GM10248 (cell line): ENCODE data around the gene RNF217.

Source experiments
- CTCF ChIA-PET: fragments of 300-600 bp; sonication (Branson Sonifier 250); formaldehyde crosslinking; extraction: SDS; loops from one replicate; lab custom pipeline; 2021; ENCODE audit warnings: antibody characterized with exemption; lab: Yijun Ruan, JAX
- POLR2A ChIA-PET: fragments of 350-650 bp; sonication (Branson Sonifier 250); formaldehyde crosslinking; extraction: SDS; loops from one replicate; lab custom pipeline; 2020; ENCODE audit warnings: antibody characterized with exemption; lab: Yijun Ruan, JAX
- DNase-seq: peaks from one replicate; pipeline ENCODE4 v3.0.0; 2012; ENCODE audit errors: extremely low spot score
- CTCF ChIP-seq: IDR thresholded peaks from 2 replicates; pipeline ENCODE4 v1.5.1; 2012; ENCODE audit warnings: mild to moderate bottlenecking, low read depth; ENCODE audit errors: extremely low read depth, missing control alignments, control extremely low read depth

The RNF217 gene

GRCh38 chr6:125102411-125102810, 140.2 kb downstream of the RNF217 start:
- POLR2A ChIA-PET = no interaction called here
- CTCF ChIA-PET = interaction anchor here (1.2 kb wide), 1 partner anchor 12 kb away, joined by 3 read pairs; no protein-coding TSS in a partner anchor
- no peak for DNase-seq
- no peak for TF ChIP-seq CTCF

GRCh38 chr6:125102891-125103290, 140.7 kb downstream of the RNF217 start:
- DNase-seq = no peak
- POLR2A ChIA-PET = no interaction called here
- CTCF ChIA-PET = interaction anchor here (1.2 kb wide), 1 partner anchor 11 kb away, joined by 3 read pairs; no protein-coding TSS in a partner anchor
- no peak for TF ChIP-seq CTCF

GRCh38 chr6:125104425-125104824, 142.2 kb downstream of the RNF217 start:
- no peak for TF ChIP-seq CTCF
- ChIA-PET CTCF (interaction anchor here (1.9 kb wide), 1 partner anchor 9 kb away, joined by 9 read pairs; no protein-coding TSS in a partner anchor), POLR2A (no interaction called here)
- no peak for DNase-seq

- CTCF ChIA-PET = interaction anchor here (1.0 kb wide), 1 partner anchor 11 kb away, joined by 3 read pairs; no protein-coding TSS in a partner anchor
- no peak for TF ChIP-seq CTCF
- POLR2A ChIA-PET = no interaction called here
- no peak for DNase-seq
Observed at GRCh38 chr6:125107048-125107447, 144.8 kb downstream of the RNF217 start.

- DNase-seq = no peak
- ChIA-PET CTCF (no interaction called here), POLR2A (no interaction called here)
- TF ChIP-seq CTCF = no peak
Observed at GRCh38 chr6:125107896-125108295, 145.7 kb downstream of the RNF217 start.

GRCh38 chr6:125110056-125110455, 147.8 kb downstream of the RNF217 start:
- no peak for TF ChIP-seq CTCF
- no peak for DNase-seq
- CTCF ChIA-PET = no interaction called here
- POLR2A ChIA-PET = no interaction called here
